Endothelial cell of umbilical vein (primary cell): Measurements from ENCODE around the gene NDUFA13. TPM values are rescaled to one million over a fixed set of nuclear protein-coding genes. Genes with fewer than 3 reads are reported as not detected.

ENCODE experiments used
- BruUV-seq: library from RNA; stranded (reverse); fragments of 400-500 nt; replicated peaks from 2 replicates; lab custom pipeline; 2021; lab: Mats Ljungman, UMichigan
- CTCF ChIA-PET: fragments of 300-600, 350-600 bp; sonication (Branson Sonifier 250); formaldehyde crosslinking; loops from one replicate; lab custom pipeline; 2021; ENCODE audit warnings: antibody characterized with exemption, inconsistent platforms; lab: Charles Lee
- POLR2A ChIA-PET: fragments of 300-600, 350-600 bp; sonication (Branson Sonifier 250); formaldehyde crosslinking; loops from one replicate; lab custom pipeline; 2021; ENCODE audit warnings: antibody characterized with exemption, inconsistent platforms; lab: Charles Lee
- DNase-seq: peaks from one replicate; pipeline ENCODE4 v3.0.0-alpha.2; 2011; ENCODE audit warnings: low read depth, low spot score
- FAIRE-seq: peaks from 2 replicates; lab custom pipeline; 2011; peaks lifted over from hg19 to GRCh38; lab: Jason Lieb, UNC
- H2AFZ ChIP-seq: 2 replicates; pipeline ENCODE4 v1.6.0; 2012; ENCODE audit warnings: low read depth, low read length, control low read depth, inconsistent platforms
- H3K27ac ChIP-seq: 2 replicates; pipeline ENCODE4 v1.5.1; 2011; ENCODE audit warnings: low read depth, mild to moderate bottlenecking, control low read depth, low read length, moderate library complexity; ENCODE audit not compliant: insufficient read depth
- H3K27me3 ChIP-seq, 2 experiments: 2 replicates each; pipeline versions ENCODE4 v1.6.0 to v1.6.1; 2011; ENCODE audit warnings: low read length in 2 of 2, mixed read lengths in 1 of 2; ENCODE audit not compliant: control insufficient read depth in 2 of 2, insufficient read depth in 2 of 2
- H3K36me3 ChIP-seq, 2 experiments: 2 replicates in 1 of 2; 3 replicates in 1 of 2; pipeline ENCODE4 v1.5.1; 2011; ENCODE audit warnings: low read length in 2 of 2, mild to moderate bottlenecking in 1 of 2, moderate library complexity in 1 of 2; ENCODE audit not compliant: control insufficient read depth in 2 of 2, insufficient read depth in 2 of 2; ENCODE audit errors: extremely low read depth in 1 of 2
- H3K4me1 ChIP-seq: 3 replicates; pipeline ENCODE4 v1.5.1; 2011; ENCODE audit warnings: mild to moderate bottlenecking, low read length; ENCODE audit not compliant: control insufficient read depth, insufficient read depth; ENCODE audit errors: extremely low read depth
- H3K4me2 ChIP-seq: 2 replicates; pipeline ENCODE4 v1.6.1; 2011; ENCODE audit warnings: low read length, control low read depth, mixed read lengths; ENCODE audit not compliant: insufficient read depth
- H3K4me3 ChIP-seq, 3 experiments: fragments of 200-600 bp in 1 of 3; sonication (generic), shearing (Covaris generic) in 1 of 3; replicated peaks in 1 of 3; 2 replicates each; pipeline ENCODE4 v1.5.1; 2011 to 2016; ENCODE audit warnings: control low read depth in 3 of 3, low read length in 3 of 3, mild to moderate bottlenecking in 2 of 3, inconsistent platforms in 1 of 3, low read depth in 1 of 3, moderate library complexity in 1 of 3; ENCODE audit not compliant: insufficient read depth in 1 of 3
- H3K79me2 ChIP-seq: 2 replicates; pipeline ENCODE4 v1.6.0; 2012; ENCODE audit warnings: low read length, inconsistent platforms; ENCODE audit not compliant: control insufficient read depth, insufficient read depth
- H3K9ac ChIP-seq: replicated peaks from 2 replicates; pipeline ENCODE3; 2011; ENCODE audit warnings: low read length, control low read depth; ENCODE audit not compliant: insufficient read depth; ENCODE audit errors: extremely low read depth
- H3K9me1 ChIP-seq: replicated peaks from 3 replicates; pipeline ENCODE4 v1.6.0; 2011; ENCODE audit warnings: mild to moderate bottlenecking, low read length; ENCODE audit not compliant: control insufficient read depth, insufficient read depth; ENCODE audit errors: extremely low read depth
- H3K9me3 ChIP-seq: replicated peaks from 2 replicates; pipeline ENCODE4 v1.5.1; 2012; ENCODE audit warnings: low read length, inconsistent platforms; ENCODE audit not compliant: control insufficient read depth, insufficient read depth
- H4K20me1 ChIP-seq: replicated peaks from 2 replicates; pipeline ENCODE3; 2011; ENCODE audit warnings: mild to moderate bottlenecking, low read length; ENCODE audit not compliant: control insufficient read depth, insufficient read depth; ENCODE audit errors: extremely low read depth
- CTCF ChIP-seq, 2 donors: IDR thresholded peaks; 1 replicate in 1 of 2; 2 replicates in 1 of 2; pipeline ENCODE4 v1.5.1; 2011; ENCODE audit warnings: low read length in 2 of 2, mild to moderate bottlenecking in 2 of 2, moderate library complexity in 2 of 2, control low read depth in 1 of 2, inconsistent platforms in 1 of 2, low read depth in 1 of 2; ENCODE audit not compliant: insufficient read depth in 1 of 2; ENCODE audit errors: extremely low read depth in 1 of 2
- EZH2 ChIP-seq: IDR thresholded peaks from 2 replicates; pipeline ENCODE4 v1.6.1; 2012; ENCODE audit warnings: borderline replicate concordance, low read depth, mild to moderate bottlenecking, moderate library complexity, low read length, inconsistent platforms; ENCODE audit not compliant: severe bottlenecking
- FOS ChIP-seq: IDR thresholded peaks from 2 replicates; pipeline ENCODE4 v1.6.1; 2011; ENCODE audit warnings: mild to moderate bottlenecking, low read length, moderate library complexity, borderline replicate concordance; ENCODE audit not compliant: insufficient read depth
- GATA2 ChIP-seq: IDR thresholded peaks from 2 replicates; pipeline ENCODE4 v1.7.0; 2011; ENCODE audit warnings: low read depth, mild to moderate bottlenecking, moderate library complexity, mixed read lengths, low read length; ENCODE audit not compliant: insufficient read length, insufficient read depth
- JUN ChIP-seq: IDR thresholded peaks from 2 replicates; pipeline ENCODE4 v1.6.1; 2011; ENCODE audit warnings: borderline replicate concordance, low read depth; ENCODE audit not compliant: insufficient read length, insufficient read depth
- MAX ChIP-seq: IDR thresholded peaks from 2 replicates; pipeline ENCODE4 v1.6.1; 2011; ENCODE audit not compliant: insufficient read depth, insufficient read length
- MYC ChIP-seq: IDR thresholded peaks from one replicate; pipeline ENCODE4 v1.6.1; 2011; ENCODE audit warnings: mild to moderate bottlenecking, low read depth, low read length
- POLR2A ChIP-seq: IDR thresholded peaks from 2 replicates; pipeline ENCODE4 v1.6.1; 2012; ENCODE audit warnings: low read depth, mild to moderate bottlenecking, control low read depth, low read length
- POLR2AphosphoS5 ChIP-seq: IDR thresholded peaks from 2 replicates; pipeline ENCODE4 v1.6.1; 2012; ENCODE audit warnings: low read depth, mild to moderate bottlenecking, control low read depth, low read length, moderate library complexity; ENCODE audit not compliant: insufficient read depth
- dilution Hi-C: fragments of 300-500 bp; cut with MboI; formaldehyde crosslinking; loops from one replicate; pipeline ENCODE4 v1.15.0; 2019; ENCODE audit warnings: low sequenced_read_pairs; ENCODE audit not compliant: extremely low pct_ligation_motif_present
- intact Hi-C: fragments of 100-400 bp; cut with micrococcal nuclease; formaldehyde crosslinking; loops from one replicate; pipeline ENCODE4 v1.10.0; 2022
- polyA plus RNA-seq, 4 experiments: library from polyadenylated mRNA; depleted of rRNA in 3 of 4; stranded (reverse) in 3 of 4; unstranded in 1 of 4; fragments of >200 nt; gene quantifications; 2 replicates each; pipeline versions ENCODE4 v1.2.1 to v1.2.3, GENCODE V29; 2011 to 2012; ENCODE audit warnings: missing spikeins in 1 of 4
- total RNA-seq: library from RNA; stranded (reverse); gene quantifications from 2 replicates; pipeline ENCODE4 v1.2.3, GENCODE V29; 2021

NDUFA13 gene
- total and polyA plus RNA-seq, 2 donors (not counting 3 experiments of a cell fraction or from before 2014, with no cell fraction given), result 246 to 799 TPM

GRCh38 chr19:19533841-19534240 lies 17.8 kb downstream of the NDUFA13 start:
- no peaks in the 10 kb centered on the region for H3K36me3 ChIP-seq
- FAIRE-seq, result no peak
- H3K27me3 ChIP-seq, result peaks cover 11 to 13% of the 10 kb centered on the region in 2 experiments
- no peaks in the 10 kb centered on the region for H3K9me1 ChIP-seq
- intact Hi-C loops (no loop called here), dilution Hi-C loops (no loop called here)
- no peaks in the 10 kb centered on the region for H4K20me1 ChIP-seq
- TF ChIP-seq POLR2AphosphoS5 (no peak), JUN (no peak), POLR2A (no peak), GATA2 (no peak), EZH2 (no peak), CTCF (IDR thresholded peaks at IDR 0.05; ENCODE audit: extremely low read depth in 1 of 2, insufficient read depth in 1 of 2, low read depth in 1 of 2, low read length in 2 of 2) (no peak), MAX (no peak), FOS (no peak), MYC (no peak)
- no peak overlapping the region for H3K4me2 ChIP-seq
- no peaks in the 10 kb centered on the region for H3K4me1 ChIP-seq
- no peak overlapping the region for H2AFZ ChIP-seq
- H3K27ac ChIP-seq, result no peak overlapping the region
- ChIA-PET POLR2A (no interaction called here), CTCF (interaction anchor here (3.0 to 5.6 kb wide), 2 partner anchors 18 to 111 kb away, joined by 29 to 44 read pairs; partner anchors contain the start of gene GMIP)
- no peaks in the 10 kb centered on the region for H3K79me2 ChIP-seq
- H3K4me3 ChIP-seq, result no peak overlapping the region
- no peak overlapping the region for H3K9ac ChIP-seq
- no peak for DNase-seq
- no TSS peak for BruUV-seq
- H3K9me3 ChIP-seq, result no peaks in the 10 kb centered on the region
